Superior temporal gyrus (tissue), 1 donor: ENCODE results near the gene ITGB1BP1.

ENCODE experiments used
- DNase-seq: peaks from one replicate; pipeline ENCODE4 v3.0.0-alpha.2; 2016; ENCODE audit errors: extremely low spot score

Gene ITGB1BP1

GRCh38 chr2:9378433-9379390 lies 44.6 kb downstream of the ITGB1BP1 start:
- DNase-seq: no peak

- DNase-seq: no peak
Observed at GRCh38 chr2:9377461-9378097, 45.7 kb downstream of the ITGB1BP1 start.

GRCh38 chr2:9375857-9376428 lies 47.4 kb downstream of the ITGB1BP1 start:
- DNase-seq: no peak

DNA sequence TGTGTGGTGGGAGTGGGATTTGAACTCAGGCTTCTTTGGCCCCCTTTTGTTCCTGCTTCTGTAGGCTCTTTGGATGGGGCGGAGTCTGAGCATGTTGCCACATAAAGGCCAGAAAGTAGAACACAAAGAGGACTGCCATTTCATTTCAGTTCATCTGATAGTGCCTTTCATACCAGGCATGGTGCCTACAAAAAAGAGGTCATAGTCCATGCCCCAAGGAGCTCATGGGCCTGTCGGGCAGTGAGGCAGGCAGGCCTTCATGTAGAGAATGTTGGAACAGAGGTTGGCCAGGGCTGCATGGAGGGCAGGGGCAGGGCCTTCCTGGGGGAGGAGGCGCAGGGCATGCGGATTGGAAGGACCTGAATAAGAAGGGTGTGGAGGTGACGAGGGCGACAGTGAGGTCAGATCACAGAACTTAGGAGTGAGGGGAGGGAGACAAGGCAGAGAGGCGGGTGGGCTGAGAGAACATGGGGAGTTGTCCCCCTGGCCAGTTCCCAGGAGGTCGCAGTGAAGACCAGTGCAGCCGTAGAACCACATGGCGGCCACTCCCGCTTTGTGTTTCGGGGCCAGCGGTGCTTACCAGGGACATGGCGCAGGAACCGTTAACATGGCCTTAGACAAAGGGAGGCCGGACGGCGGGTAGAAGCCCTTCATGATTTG lies 49.1 kb downstream of the ITGB1BP1 start:
- no peak for DNase-seq

DNA sequence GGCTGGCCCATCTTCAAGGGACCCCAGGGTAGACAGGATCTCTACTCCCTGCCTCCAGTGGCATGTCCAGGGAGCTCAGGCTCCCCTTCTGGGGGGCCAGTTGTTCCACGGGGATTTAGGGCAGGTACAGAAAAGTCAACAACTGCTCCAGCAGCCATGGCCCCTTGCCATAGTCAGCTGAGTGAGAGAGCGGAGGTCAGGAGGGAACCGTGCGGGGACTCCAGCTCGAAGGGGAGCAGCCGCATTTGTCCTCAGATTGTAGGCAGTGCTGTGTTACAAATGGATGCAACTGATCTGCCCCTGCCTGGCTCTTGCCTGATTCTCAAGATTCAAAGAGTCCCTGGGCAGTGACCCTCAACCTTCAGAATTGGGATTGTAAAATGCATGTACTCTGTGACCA lies 49.9 kb downstream of the ITGB1BP1 start:
- DNase-seq: no peak

DNA sequence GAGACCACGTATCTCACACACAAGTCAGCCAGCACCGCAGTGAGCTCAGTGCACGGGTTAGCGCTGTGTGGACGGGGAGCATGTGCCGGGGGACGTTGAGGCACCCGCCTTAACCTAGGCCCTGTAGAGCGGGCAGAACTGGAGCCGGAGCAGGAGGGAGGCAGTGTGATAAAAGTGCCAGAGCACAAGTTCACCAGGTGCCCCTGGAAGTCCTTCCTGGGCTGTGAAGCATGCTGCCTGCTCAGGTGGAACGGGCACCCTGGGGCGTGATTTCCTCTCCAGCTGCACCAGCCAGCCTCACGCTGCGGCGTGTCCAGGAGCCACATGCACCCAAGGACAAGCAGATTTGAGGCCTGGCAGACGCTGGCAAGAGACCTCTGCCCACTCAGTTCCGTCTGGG lies 50.3 kb downstream of the ITGB1BP1 start:
- no peak for DNase-seq

GRCh38 chr2:9370746-9371145 lies 52.6 kb downstream of the ITGB1BP1 start:
- no peak for DNase-seq

DNA sequence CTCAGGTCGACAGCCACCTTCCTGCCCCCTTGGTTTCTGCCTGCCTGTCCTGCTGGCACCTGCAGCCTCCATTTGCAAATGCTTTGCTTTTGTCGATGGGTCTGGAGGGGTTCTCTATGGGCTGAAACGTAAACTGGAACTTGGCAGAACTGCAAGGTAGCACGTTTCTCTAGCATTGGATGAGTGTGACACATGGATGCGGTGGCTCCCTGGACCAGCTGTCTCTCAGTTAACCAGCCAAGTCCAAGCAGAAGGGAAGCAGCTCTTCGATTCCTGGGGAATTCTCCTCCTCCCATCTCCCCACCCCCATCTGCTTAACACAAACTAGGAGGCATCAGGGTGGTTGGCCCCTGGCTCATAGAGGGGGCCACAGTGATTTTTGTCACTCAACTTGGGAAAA lies 57.3 kb downstream of the ITGB1BP1 start:
- DNase-seq: no peak

DNA sequence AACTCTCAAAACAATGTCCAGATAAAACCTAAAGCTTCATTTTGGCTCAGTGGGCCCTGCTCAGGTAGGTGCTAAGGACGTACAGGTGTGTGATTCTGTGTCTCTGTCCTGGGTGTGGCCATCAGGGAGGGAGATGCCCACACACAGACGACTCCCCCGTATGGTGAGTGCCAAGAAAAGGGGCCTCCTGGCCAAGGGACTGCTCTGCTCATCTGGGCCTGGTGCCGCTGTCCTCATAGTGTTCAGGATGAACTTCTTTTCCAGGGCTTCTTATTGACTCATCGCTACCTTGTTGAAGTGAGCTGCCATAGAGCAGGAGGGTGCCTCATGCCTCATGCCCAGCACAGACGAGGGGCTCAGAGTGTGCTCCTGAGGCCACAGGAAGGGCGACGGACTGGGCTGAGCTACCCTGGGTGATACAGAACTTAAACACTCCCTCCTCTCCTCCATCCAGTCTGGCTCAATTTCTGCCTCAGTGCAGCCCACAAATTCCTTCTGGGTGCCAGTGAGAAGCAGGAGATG lies 57.8 kb downstream of the ITGB1BP1 start:
- DNase-seq: no peak

DNA sequence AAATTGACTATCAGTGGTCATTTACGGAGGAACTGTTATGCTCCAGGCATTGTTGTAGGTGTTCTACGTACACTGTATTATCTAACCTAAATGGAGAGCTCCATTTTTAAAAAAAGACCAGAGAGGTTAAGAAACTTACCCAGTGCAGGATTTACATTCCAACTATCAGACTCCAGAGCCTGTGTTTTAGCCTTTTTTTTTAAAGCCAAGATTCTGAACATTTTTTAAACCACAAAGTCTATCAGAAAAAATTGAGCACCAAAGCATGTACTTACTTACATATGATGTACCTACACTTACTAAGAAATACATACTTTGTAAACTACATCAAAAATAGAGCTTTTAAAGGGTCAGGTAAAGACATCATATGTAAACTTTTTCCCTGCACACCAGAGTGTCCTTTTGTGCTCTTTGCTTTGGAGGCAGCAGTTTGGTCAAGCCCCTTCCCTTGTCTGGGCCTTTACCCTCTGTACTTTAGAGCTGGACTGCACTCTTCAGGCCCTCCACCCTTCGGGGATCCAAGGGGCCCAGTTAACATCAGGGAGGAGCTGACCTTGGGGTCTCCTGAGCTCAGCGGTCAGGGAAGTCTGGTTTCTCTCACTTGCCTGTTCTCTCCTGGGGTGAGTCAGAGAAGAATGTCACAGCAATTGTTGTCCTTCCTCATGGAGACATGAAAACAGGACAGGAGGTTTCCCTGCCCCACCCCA lies 58.4 kb downstream of the ITGB1BP1 start:
- DNase-seq: no peak

DNA sequence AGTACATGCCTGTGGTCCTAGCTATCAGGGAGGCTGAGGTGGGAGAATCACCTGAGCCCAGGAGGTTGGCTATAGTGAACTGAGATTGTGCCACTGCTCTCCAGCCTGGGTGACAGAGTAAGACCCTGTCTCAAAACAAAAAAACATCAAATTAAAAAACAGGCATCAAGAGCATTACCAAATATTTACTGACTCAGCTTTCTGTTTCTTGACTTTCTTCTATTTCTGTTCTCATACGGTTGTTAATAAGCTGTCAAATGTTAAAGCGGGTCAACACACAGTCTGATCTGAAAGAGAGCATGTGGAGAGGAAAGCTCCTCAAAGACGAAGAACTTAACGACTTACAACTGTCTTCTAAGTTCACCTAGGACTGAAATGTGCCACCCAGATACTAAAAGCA lies 59.0 kb downstream of the ITGB1BP1 start:
- no peak for DNase-seq

- DNase-seq: no peak
Observed at GRCh38 chr2:9360701-9361100, 62.6 kb downstream of the ITGB1BP1 start.

DNA sequence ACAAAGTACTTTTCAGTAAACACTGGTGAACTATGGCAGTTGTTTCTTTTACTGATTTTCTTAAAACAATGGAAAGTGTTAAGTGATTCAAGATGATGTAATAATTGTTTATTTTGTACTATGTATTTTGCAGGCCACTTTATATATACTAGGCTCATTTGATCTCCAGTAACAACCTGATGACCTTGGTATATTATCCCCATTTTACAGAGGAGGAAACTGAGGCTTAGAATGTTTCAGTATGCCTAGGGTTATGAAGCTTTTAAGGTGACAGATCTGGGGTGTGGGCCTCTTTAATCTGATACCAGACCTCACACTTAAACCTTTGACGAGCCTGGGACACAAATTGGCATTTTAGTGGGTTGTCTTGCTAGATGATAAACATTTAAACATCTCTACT lies 63.2 kb downstream of the ITGB1BP1 start:
- DNase-seq: no peak

DNA sequence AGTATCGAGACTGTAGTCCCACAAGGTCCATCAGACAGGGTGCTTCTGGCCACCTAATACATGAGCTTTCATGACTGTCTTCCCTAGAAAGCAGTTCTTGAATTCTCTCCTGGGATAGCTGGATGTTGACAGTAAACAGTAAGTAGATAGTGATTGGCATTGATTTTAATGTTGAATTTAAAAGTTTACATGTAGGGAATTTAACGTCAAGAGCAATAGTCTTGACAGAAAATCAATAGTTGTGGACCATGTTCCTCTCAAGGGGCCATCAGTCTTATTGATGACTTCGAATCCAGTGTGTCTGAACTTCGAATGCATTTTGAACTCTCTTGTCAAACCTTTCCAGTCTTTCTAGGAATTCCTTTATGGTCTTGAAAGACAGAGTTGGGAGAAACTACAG lies 63.9 kb downstream of the ITGB1BP1 start:
- DNase-seq: no peak

DNA sequence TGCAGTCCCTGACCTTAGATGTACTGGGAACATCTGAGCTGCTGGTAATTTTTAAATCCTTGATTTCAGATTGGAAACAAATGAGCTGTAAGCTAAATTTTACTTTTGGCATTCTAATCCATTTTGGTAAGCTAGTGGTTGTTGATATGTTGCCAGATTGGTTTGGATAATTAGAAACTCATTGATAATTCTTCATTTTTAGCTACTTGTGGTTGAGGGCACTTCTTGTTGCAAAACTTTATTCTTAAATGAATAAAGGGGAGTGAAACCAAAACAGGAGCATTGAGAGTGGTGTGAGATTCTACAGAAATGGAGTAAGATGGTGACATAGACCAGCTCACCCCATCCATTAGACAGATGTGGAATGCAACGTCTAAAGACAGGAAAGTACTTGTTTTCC lies 64.5 kb downstream of the ITGB1BP1 start:
- no peak for DNase-seq

- DNase-seq: no peak
Observed at GRCh38 chr2:9356261-9356660, 67.1 kb downstream of the ITGB1BP1 start.

DNA sequence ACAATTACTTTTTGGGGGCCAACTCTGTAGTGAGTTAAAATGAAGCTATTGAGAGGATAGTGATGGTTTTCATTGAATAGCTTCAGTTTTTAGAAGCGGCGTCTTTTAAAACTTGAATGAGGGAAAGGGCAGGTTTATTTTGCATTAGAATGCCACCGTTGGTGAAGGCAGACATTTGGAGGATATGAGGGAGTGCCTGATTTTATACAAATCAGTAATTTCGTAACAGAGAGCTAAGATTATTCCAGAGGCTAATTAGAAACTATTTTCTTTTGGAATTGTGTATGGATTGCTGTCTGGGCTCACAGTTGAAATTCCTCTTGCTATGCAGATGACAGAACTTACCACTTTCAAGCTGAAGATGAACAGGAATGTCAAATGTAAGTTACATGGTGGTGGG lies 67.6 kb downstream of the ITGB1BP1 start:
- DNase-seq: no peak

DNA sequence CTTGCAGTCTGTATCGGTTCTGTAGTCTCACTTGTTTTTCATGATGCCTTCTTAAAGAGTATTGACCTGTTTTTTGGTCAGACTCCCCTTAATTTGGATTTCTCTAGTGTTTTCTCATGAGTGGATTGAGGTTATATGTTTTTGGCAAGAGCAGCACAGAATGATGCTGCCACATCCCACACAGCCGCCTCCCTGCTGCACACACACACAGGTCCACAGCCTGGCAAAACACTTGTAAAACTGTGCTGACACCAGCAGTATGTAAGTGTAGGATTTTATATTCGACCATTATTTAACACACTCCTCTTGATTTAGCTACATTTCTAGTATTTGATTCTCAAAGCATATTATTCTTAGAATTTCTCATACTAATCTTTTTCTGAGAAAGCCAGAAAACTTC lies 68.1 kb downstream of the ITGB1BP1 start:
- DNase-seq: no peak

DNA sequence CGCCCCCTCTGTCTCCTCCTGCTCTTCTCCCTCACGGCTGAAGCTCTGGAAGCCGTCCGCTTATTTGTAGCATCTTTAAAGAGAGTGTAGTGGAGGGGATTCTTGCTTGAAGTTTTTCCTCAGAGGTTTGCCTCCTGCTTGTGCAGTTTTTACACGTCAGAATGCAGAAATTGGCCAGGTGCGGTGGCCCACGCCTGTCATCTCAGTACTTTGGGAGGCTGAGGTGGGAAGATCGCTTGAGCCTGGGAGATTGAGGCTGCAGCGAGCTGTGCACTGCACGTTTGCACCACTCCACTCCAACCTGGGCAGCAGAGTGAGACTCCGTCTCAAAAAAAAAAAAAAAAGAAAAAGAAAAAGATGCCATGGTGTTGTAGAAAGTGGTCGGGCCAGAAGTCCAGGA lies 69.0 kb downstream of the ITGB1BP1 start:
- no peak for DNase-seq
